ENCODE results near the gene DRAXIN. TPM values are rescaled to one million over a fixed set of nuclear protein-coding genes. Genes with fewer than 3 reads are reported as not detected.

DRAXIN gene
- total RNA-seq, 2 donors from 2014 or later = 0.05 to 0.51 TPM

- no peak overlapping the region for H3K4me3 ChIP-seq
- no peaks in the 10 kb centered on the region for H3K9me3 ChIP-seq
- no peak for DNase-seq (ENCODE audit: low spot score)
- H3K27me3 ChIP-seq (replicated peaks; ENCODE audit: insufficient read depth) = no peaks in the 10 kb centered on the region
- 88% methylated on average over 4 of the region's 4 CpGs for WGBS
- no peaks in the 10 kb centered on the region for H3K36me3 ChIP-seq
- H3K4me1 ChIP-seq (replicated peaks) = peaks cover 7% of the 10 kb centered on the region
- intact Hi-C loops (cut with DNase I) = loop anchor here (5.0 kb wide), 1 partner anchor 143 kb away; no protein-coding TSS in a partner anchor
- H3K27ac ChIP-seq = no peak overlapping the region
- TF ChIP-seq POLR2AphosphoS5 (IDR thresholded peaks at IDR 0.05) = no peak
- TF ChIP-seq POLR2A (IDR thresholded peaks at IDR 0.05) = no peak
- TF ChIP-seq, protein P1, sequence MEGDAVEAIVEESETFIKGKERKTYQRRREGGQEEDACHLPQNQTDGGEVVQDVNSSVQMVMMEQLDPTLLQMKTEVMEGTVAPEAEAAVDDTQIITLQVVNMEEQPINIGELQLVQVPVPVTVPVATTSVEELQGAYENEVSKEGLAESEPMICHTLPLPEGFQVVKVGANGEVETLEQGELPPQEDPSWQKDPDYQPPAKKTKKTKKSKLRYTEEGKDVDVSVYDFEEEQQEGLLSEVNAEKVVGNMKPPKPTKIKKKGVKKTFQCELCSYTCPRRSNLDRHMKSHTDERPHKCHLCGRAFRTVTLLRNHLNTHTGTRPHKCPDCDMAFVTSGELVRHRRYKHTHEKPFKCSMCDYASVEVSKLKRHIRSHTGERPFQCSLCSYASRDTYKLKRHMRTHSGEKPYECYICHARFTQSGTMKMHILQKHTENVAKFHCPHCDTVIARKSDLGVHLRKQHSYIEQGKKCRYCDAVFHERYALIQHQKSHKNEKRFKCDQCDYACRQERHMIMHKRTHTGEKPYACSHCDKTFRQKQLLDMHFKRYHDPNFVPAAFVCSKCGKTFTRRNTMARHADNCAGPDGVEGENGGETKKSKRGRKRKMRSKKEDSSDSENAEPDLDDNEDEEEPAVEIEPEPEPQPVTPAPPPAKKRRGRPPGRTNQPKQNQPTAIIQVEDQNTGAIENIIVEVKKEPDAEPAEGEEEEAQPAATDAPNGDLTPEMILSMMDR (IDR thresholded peaks at IDR 0.05) = no peak
These were observed 31.8 kb upstream of the DRAXIN start for GRCh38 chr1:11659748-11660147.

DNA sequence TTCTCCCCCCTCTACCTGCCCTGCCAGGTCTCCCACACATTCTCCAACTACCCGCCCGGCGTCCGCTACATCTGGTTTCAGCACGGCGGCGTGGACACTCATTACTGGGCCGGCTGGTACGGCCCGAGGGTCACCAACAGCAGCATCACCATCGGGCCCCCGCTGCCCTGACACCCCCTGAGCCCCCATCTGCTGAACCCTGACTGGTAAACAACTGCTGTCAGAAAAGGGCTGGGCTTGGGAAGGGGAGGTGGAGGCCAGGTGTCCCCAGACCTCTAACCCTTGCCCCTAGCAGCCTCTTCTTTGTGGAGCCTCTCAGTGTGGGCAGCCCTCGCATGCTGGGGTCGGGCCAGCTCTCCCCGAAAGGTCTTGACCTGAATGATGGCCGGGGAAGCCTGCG is 30.4 kb upstream of the DRAXIN start:
- intact Hi-C loops (cut with DNase I) = no loop called here
- no peaks in the 10 kb centered on the region for H3K27me3 ChIP-seq (replicated peaks; ENCODE audit: insufficient read depth)
- H3K36me3 ChIP-seq = no peaks in the 10 kb centered on the region
- WGBS = 94% methylated on average over 17 of the region's 17 CpGs
- no peak overlapping the region for H3K4me3 ChIP-seq
- H3K27ac ChIP-seq = no peak overlapping the region
- no peaks in the 10 kb centered on the region for H3K9me3 ChIP-seq
- no peak for DNase-seq (ENCODE audit: low spot score)
- no peak for TF ChIP-seq POLR2A (IDR thresholded peaks at IDR 0.05)
- no peak for TF ChIP-seq POLR2AphosphoS5 (IDR thresholded peaks at IDR 0.05)
- H3K4me1 ChIP-seq (replicated peaks) = no peaks in the 10 kb centered on the region

DNA sequence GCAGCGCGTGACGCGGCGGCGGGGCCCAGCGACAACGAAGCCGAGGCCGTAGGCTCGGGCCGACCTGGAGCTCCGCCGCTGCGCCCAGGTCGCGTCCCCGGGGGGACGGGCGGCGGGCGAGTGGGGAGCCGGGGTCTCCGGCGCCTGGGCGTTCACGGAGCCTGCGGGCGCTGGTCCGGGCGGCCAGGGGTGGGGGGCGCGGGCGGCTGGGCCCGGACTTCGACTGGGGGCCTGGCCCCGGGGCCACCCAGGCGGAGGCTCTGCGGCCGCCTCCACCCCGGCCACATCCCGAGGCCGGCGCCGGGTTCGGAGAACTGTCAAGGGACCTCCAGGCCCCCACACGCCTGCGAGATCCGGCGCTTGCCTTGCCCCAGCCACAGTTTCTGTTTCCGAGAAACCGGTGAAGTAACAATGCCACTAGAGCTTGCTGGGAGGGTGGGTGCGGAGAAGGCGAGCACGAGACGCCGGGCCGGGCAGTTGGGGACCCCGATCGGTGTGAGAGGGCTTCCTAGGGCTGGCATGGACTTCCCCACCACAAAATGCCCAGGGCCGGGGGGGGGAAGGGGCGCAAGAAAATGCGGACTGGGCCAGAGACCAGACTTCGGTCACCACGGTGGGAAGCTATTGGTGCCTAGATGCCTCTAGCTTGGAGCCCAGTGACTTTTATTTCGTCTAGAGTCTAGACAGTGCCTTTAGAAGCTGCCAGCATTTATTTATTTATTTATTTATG is 27.0 kb upstream of the DRAXIN start:
- H3K27me3 ChIP-seq (replicated peaks; ENCODE audit: insufficient read depth) = no peaks in the 10 kb centered on the region
- H3K9me3 ChIP-seq = no peaks in the 10 kb centered on the region
- peak overlapping the region; percentile 83 to 91 for H3K27ac ChIP-seq
- WGBS = 2% methylated on average over 31 of the region's 66 CpGs
- no peaks in the 10 kb centered on the region for H3K36me3 ChIP-seq
- intact Hi-C loops (cut with DNase I) = no loop called here
- peak; percentile 33 for DNase-seq (ENCODE audit: low spot score)
- TF ChIP-seq, protein P1 (IDR thresholded peaks at IDR 0.05) = no peak
- TF ChIP-seq POLR2AphosphoS5 (IDR thresholded peaks at IDR 0.05) (no peak), POLR2A (IDR thresholded peaks at IDR 0.05) (no peak)
- no peaks in the 10 kb centered on the region for H3K4me1 ChIP-seq (replicated peaks)
- H3K4me3 ChIP-seq = peak overlapping the region; percentile 68 to 74

DNA sequence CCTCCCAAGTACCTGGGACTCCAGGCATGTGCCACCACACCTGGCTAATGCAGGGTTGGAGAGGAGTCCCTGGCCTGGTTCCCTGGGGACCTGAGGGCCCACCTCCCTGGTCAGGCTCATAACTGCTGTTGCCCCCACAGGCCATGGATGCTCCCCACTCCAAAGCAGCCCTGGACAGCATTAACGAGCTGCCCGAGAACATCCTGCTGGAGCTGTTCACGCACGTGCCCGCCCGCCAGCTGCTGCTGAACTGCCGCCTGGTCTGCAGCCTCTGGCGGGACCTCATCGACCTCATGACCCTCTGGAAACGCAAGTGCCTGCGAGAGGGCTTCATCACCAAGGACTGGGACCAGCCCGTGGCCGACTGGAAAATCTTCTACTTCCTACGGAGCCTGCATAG is 23.0 kb upstream of the DRAXIN start:
- no peaks in the 10 kb centered on the region for H3K36me3 ChIP-seq
- DNase-seq (ENCODE audit: low spot score) = no peak
- WGBS = 81% methylated on average over 14 of the region's 14 CpGs
- H3K4me3 ChIP-seq = no peak overlapping the region
- H3K9me3 ChIP-seq = no peaks in the 10 kb centered on the region
- TF ChIP-seq POLR2A (IDR thresholded peaks at IDR 0.05) = no peak
- TF ChIP-seq, protein P1 (IDR thresholded peaks at IDR 0.05) = no peak
- no peak overlapping the region for H3K27ac ChIP-seq
- H3K27me3 ChIP-seq (replicated peaks; ENCODE audit: insufficient read depth) = no peaks in the 10 kb centered on the region
- intact Hi-C loops (cut with DNase I) = no loop called here
- no peaks in the 10 kb centered on the region for H3K4me1 ChIP-seq (replicated peaks)

DNA sequence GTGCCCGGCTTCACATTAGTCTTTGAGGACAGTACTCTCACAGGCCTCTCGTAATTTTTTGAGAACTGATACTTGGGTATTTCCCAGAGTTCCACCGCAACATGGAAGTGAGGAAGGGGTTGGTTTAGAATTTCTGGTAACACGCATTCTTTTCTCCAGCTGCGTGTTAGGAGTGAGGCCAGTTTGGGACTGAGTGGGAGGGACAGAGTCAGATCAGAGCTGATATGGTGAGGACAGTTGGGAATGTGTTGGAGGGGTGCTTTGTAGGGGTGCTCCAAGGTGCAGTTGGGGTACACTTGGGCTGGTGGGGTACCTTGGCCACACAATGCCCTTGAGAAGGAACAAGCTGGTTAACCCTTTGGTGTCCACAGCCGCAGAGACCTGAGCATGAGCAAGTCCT is 20.8 kb upstream of the DRAXIN start:
- intact Hi-C loops (cut with DNase I) = no loop called here
- peaks cover 0 to 9% of the 10 kb centered on the region in 2 donors for H3K36me3 ChIP-seq
- no peaks in the 10 kb centered on the region for H3K9me3 ChIP-seq
- 64% methylated on average over 6 of the region's 6 CpGs for WGBS
- TF ChIP-seq POLR2A (IDR thresholded peaks at IDR 0.05) (no peak), POLR2AphosphoS5 (IDR thresholded peaks at IDR 0.05) (no peak)
- TF ChIP-seq, protein P1 (IDR thresholded peaks at IDR 0.05) = no peak
- DNase-seq (ENCODE audit: low spot score) = no peak
- no peaks in the 10 kb centered on the region for H3K4me1 ChIP-seq (replicated peaks)
- H3K27me3 ChIP-seq (replicated peaks; ENCODE audit: insufficient read depth) = no peaks in the 10 kb centered on the region
- H3K4me3 ChIP-seq = no peak overlapping the region
- no peak overlapping the region for H3K27ac ChIP-seq
